ENCODE data around the gene APBA3.

DNA sequence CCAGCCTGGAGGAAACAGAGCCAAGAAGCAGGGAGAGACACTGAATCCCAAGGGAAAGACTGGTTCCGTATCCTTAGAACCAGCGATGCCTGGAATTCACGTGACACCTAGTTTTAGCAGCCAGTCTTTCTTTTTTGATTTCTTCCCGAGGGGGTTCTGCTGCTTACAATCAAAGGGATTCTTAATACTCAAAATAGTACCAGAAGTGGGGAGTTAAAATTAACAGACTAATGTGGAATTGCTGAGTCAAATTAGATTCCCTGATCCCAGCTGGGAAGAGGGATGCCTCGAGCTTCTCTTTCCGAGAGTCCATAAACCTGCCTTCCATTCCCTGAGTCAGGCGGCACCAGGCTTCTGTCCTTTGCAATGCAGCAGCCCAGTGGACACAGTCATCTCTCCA is 29.4 kb upstream of the APBA3 start:
- no peak for TF ChIP-seq POLR2AphosphoS5 (IDR thresholded peaks at IDR 0.05)
- no peak for TF ChIP-seq POLR2A (IDR thresholded peaks at IDR 0.05)
- no peak for TF ChIP-seq CTCF (IDR thresholded peaks at IDR 0.05)
